WTC11 (cell line): ENCODE data around the gene ADK.

ENCODE experiments used
- CTCF ChIP-seq: fragments of 200-600 bp; IDR thresholded peaks from 2 replicates; pipeline ENCODE4 v1.8.0; 2022; ENCODE audit warnings: antibody characterized with exemption
- FOXJ3 ChIP-seq: sonication (generic); formaldehyde crosslinking; IDR thresholded peaks from 2 replicates; pipeline ENCODE4 v1.9.0; 2021; ENCODE audit warnings: missing genetic modification reagents, mild to moderate bottlenecking, borderline replicate concordance
- FOXK1 ChIP-seq: sonication (generic); formaldehyde crosslinking; IDR thresholded peaks from 2 replicates; pipeline ENCODE4 v1.8.0; 2022; ENCODE audit warnings: mild to moderate bottlenecking, moderate library complexity, missing genetic modification reagents
- JUN ChIP-seq: sonication (generic); formaldehyde crosslinking; IDR thresholded peaks from 2 replicates; pipeline ENCODE4 v1.8.0; 2023; ENCODE audit warnings: mild to moderate bottlenecking, missing genetic modification reagents
- STAT6 ChIP-seq: sonication (generic); formaldehyde crosslinking; conservative IDR thresholded peaks from 2 replicates; pipeline ENCODE4 v1.8.1; 2023; ENCODE audit warnings: mild to moderate bottlenecking, low read depth, missing genetic modification reagents, moderate library complexity
- TF ChIP-seq, protein P1 (sequence below): sonication (generic); formaldehyde crosslinking; IDR thresholded peaks from 2 replicates; pipeline ENCODE4 v1.8.0; 2023; ENCODE audit warnings: missing genetic modification reagents, mild to moderate bottlenecking, borderline replicate concordance
- TF ChIP-seq, protein P2 (sequence below): sonication (generic); formaldehyde crosslinking; IDR thresholded peaks from 2 replicates; pipeline ENCODE4 v1.8.1; 2023; ENCODE audit warnings: mild to moderate bottlenecking, missing genetic modification reagents

- TF ChIP-seq CTCF (no peak), JUN (CRISPR knock-in tag) (no peak), FOXJ3 (CRISPR knock-in tag) (no peak), STAT6 (CRISPR knock-in tag) (no peak), FOXK1 (CRISPR knock-in tag) (no peak)
- TF ChIP-seq, protein P1, sequence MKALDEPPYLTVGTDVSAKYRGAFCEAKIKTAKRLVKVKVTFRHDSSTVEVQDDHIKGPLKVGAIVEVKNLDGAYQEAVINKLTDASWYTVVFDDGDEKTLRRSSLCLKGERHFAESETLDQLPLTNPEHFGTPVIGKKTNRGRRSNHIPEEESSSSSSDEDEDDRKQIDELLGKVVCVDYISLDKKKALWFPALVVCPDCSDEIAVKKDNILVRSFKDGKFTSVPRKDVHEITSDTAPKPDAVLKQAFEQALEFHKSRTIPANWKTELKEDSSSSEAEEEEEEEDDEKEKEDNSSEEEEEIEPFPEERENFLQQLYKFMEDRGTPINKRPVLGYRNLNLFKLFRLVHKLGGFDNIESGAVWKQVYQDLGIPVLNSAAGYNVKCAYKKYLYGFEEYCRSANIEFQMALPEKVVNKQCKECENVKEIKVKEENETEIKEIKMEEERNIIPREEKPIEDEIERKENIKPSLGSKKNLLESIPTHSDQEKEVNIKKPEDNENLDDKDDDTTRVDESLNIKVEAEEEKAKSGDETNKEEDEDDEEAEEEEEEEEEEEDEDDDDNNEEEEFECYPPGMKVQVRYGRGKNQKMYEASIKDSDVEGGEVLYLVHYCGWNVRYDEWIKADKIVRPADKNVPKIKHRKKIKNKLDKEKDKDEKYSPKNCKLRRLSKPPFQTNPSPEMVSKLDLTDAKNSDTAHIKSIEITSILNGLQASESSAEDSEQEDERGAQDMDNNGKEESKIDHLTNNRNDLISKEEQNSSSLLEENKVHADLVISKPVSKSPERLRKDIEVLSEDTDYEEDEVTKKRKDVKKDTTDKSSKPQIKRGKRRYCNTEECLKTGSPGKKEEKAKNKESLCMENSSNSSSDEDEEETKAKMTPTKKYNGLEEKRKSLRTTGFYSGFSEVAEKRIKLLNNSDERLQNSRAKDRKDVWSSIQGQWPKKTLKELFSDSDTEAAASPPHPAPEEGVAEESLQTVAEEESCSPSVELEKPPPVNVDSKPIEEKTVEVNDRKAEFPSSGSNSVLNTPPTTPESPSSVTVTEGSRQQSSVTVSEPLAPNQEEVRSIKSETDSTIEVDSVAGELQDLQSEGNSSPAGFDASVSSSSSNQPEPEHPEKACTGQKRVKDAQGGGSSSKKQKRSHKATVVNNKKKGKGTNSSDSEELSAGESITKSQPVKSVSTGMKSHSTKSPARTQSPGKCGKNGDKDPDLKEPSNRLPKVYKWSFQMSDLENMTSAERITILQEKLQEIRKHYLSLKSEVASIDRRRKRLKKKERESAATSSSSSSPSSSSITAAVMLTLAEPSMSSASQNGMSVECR (CRISPR knock-in tag) = no peak
- TF ChIP-seq, protein P2, sequence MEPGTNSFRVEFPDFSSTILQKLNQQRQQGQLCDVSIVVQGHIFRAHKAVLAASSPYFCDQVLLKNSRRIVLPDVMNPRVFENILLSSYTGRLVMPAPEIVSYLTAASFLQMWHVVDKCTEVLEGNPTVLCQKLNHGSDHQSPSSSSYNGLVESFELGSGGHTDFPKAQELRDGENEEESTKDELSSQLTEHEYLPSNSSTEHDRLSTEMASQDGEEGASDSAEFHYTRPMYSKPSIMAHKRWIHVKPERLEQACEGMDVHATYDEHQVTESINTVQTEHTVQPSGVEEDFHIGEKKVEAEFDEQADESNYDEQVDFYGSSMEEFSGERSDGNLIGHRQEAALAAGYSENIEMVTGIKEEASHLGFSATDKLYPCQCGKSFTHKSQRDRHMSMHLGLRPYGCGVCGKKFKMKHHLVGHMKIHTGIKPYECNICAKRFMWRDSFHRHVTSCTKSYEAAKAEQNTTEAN (CRISPR knock-in tag) = no peak
Measured at GRCh38 chr10:74306227-74306982, 155.4 kb downstream of the ADK start.
